Sigmoid colon (tissue), 3 donors: ENCODE data around the gene TSPAN3.

ENCODE experiments used
- CTCF ChIP-seq, 4 experiments: fragments of 450-650 bp in 3 of 4; fragments of 200-600 bp in 1 of 4; IDR thresholded peaks; one replicate each; pipeline ENCODE4 v1.5.1; 2016 to 2019; ENCODE audit warnings: antibody characterized with exemption in 4 of 4, mild to moderate bottlenecking in 3 of 4, moderate library complexity in 2 of 4
- POLR2A ChIP-seq, 2 donors: fragments of 450-650 bp; IDR thresholded peaks; one replicate each; pipeline ENCODE4 v1.6.1; 2016; ENCODE audit warnings: antibody characterized with exemption in 2 of 2, mild to moderate bottlenecking in 2 of 2, moderate library complexity in 2 of 2

DNA sequence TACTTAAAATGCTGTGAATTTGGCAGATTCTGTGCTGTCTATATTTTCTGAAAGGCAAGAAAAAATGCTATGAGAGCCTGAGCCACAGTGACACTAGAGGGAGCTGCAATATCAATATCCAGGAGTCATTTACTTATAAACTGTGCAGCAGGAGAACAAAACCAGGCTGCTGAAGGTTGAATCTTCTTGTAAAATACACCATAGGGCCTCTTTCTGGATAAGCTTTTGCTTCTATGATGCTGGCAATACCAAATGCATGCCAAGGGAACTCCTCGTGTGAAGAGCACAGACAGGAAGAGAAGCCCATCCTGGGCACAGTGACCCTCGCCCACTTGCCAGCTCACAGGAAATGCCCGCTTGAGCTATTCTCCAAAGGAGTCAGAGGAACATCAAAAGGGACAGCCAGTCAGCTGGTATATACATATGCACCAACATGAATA is 48.0 kb upstream of the TSPAN3 start:
- TF ChIP-seq CTCF (IDR thresholded peaks at IDR 0.05) (peak in 3 of 4 experiments; percentile 45 to 69 (median 64)), POLR2A (IDR thresholded peaks at IDR 0.05) (no peak)
